B cell (primary cell): Measurements from ENCODE around the gene ZFYVE27. TPM values are rescaled to one million over a fixed set of nuclear protein-coding genes. Genes with fewer than 3 reads are reported as not detected.

Experiments used
- ATAC-seq: fragments of 200-7000 bp; cut with Tn5 transposase; one replicate; pipeline ENCODE4 v1.10.0; 2021; ENCODE audit warnings: low read depth, mild to moderate bottlenecking, moderate number of reproducible peaks, moderate library complexity
- CTCF ChIA-PET: fragments of 350-600 bp; sonication (Branson Sonifier 250); formaldehyde crosslinking; loops from one replicate; lab custom pipeline; 2021; ENCODE audit warnings: antibody characterized with exemption, inconsistent platforms; lab: Charles Lee
- POLR2A ChIA-PET: fragments of 350-600 bp; sonication (Branson Sonifier 250); formaldehyde crosslinking; loops from one replicate; lab custom pipeline; 2021; ENCODE audit warnings: antibody characterized with exemption; lab: Charles Lee
- DNase-seq: peaks from one replicate; pipeline ENCODE4 v3.0.0; 2013
- H2AFZ ChIP-seq: 2 replicates; pipeline ENCODE4 v1.6.1; 2012; ENCODE audit warnings: mild to moderate bottlenecking, low read depth, low read length; ENCODE audit not compliant: insufficient read depth, poor library complexity, severe bottlenecking
- H3K27ac ChIP-seq, 2 donors: 1 replicate in 1 of 2; 2 replicates in 1 of 2; pipeline ENCODE4 v1.5.1; 2012 to 2013; ENCODE audit warnings: low read length in 2 of 2, mild to moderate bottlenecking in 2 of 2, moderate library complexity in 1 of 2
- H3K27me3 ChIP-seq, 4 experiments: fragments of 200-600 bp in 1 of 4; sonication (generic) in 1 of 4; replicated peaks in 1 of 4; 1 replicate in 2 of 4; 2 replicates in 2 of 4; pipeline versions ENCODE4 v1.6.1 to v1.7.0; 2013 to 2016; ENCODE audit warnings: low read length in 3 of 4, mild to moderate bottlenecking in 2 of 4, mixed read lengths in 1 of 4, moderate library complexity in 1 of 4; ENCODE audit not compliant: insufficient read depth in 4 of 4, control insufficient read depth in 3 of 4; ENCODE audit errors: control extremely low read depth in 1 of 4
- H3K36me3 ChIP-seq, 2 experiments: replicated peaks in 1 of 2; 1 replicate in 1 of 2; 2 replicates in 1 of 2; pipeline versions ENCODE4 v1.6.1 to v1.7.1; 2013; ENCODE audit warnings: low read length in 1 of 2; ENCODE audit not compliant: insufficient read depth in 2 of 2, control insufficient read depth in 1 of 2; ENCODE audit errors: control extremely low read depth in 1 of 2, extremely low read depth in 1 of 2
- H3K4me1 ChIP-seq, 2 donors: fragments of 200-600 bp in 1 of 2; sonication (generic) in 1 of 2; 1 replicate in 1 of 2; 2 replicates in 1 of 2; pipeline versions ENCODE4 v1.5.1 to v1.6.1; 2013 to 2017; ENCODE audit warnings: low read length in 2 of 2; ENCODE audit not compliant: control insufficient read depth in 2 of 2, insufficient read depth in 2 of 2
- H3K4me2 ChIP-seq: replicated peaks from 2 replicates; pipeline ENCODE3; 2012; ENCODE audit warnings: mild to moderate bottlenecking, low read depth, low read length; ENCODE audit not compliant: poor library complexity, severe bottlenecking
- H3K4me3 ChIP-seq, 5 experiments: fragments of 200-600 bp in 1 of 5; sonication (generic) in 1 of 5; 1 replicate in 3 of 5; 2 replicates in 2 of 5; pipeline versions ENCODE4 v1.5.1 to v1.7.0; 2011 to 2016; ENCODE audit warnings: low read length in 4 of 5, mild to moderate bottlenecking in 4 of 5, low read depth in 2 of 5, control low read depth in 1 of 5, moderate library complexity in 1 of 5; ENCODE audit not compliant: insufficient read depth in 1 of 5; ENCODE audit errors: control extremely low read depth in 1 of 5, extremely low read depth in 1 of 5
- H3K79me2 ChIP-seq: fragments of 200-600 bp; sonication (generic); one replicate; pipeline ENCODE4 v1.6.0; 2016; ENCODE audit warnings: low read length; ENCODE audit not compliant: control insufficient read depth, insufficient read depth
- H3K9ac ChIP-seq: fragments of 200-600 bp; sonication (generic); 2 replicates; pipeline ENCODE4 v1.6.1; 2017; ENCODE audit warnings: mild to moderate bottlenecking, low read length, moderate library complexity
- H3K9me3 ChIP-seq, 3 donors: one replicate each; pipeline versions ENCODE4 v1.6.1 to v1.7.1; 2013; ENCODE audit warnings: low read length in 2 of 3; ENCODE audit not compliant: control insufficient read depth in 2 of 3, insufficient read depth in 1 of 3; ENCODE audit errors: control extremely low read depth in 1 of 3
- H4K20me1 ChIP-seq: 2 replicates; pipeline ENCODE4 v1.6.0; 2012; ENCODE audit warnings: mild to moderate bottlenecking, low read length; ENCODE audit not compliant: insufficient read depth, control insufficient read depth, poor library complexity, severe bottlenecking
- H3K27ac Mint-ChIP-seq: one replicate; pipeline ENCODE4 v1.8.0; 2021; ENCODE audit warnings: mixed read lengths
- H3K27me3 Mint-ChIP-seq: one replicate; pipeline ENCODE4 v1.8.0; 2021; ENCODE audit warnings: mixed read lengths
- H3K4me1 Mint-ChIP-seq: one replicate; pipeline ENCODE4 v1.8.0; 2021; ENCODE audit warnings: mixed read lengths
- H3K4me3 Mint-ChIP-seq: one replicate; pipeline ENCODE4 v1.8.0; 2021; ENCODE audit warnings: mixed read lengths
- H3K9me3 Mint-ChIP-seq: one replicate; pipeline ENCODE4 v1.8.0; 2022; ENCODE audit warnings: mixed read lengths; ENCODE audit not compliant: insufficient read depth
- CTCF ChIP-seq: fragments of 200-600 bp; IDR thresholded peaks from one replicate; pipeline ENCODE4 v1.8.0; 2022; ENCODE audit warnings: antibody characterized with exemption, mild to moderate bottlenecking
- EZH2 ChIP-seq: IDR thresholded peaks from 2 replicates; pipeline ENCODE4 v1.6.1; 2012; ENCODE audit warnings: borderline replicate concordance, low read depth, mild to moderate bottlenecking, moderate library complexity, low read length; ENCODE audit not compliant: insufficient read depth, poor library complexity, severe bottlenecking
- WGBS: methylation state at CpG from one replicate; pipeline ENCODE4 v1.1.5; 2013; ENCODE audit warnings: missing lambda C conversion rate; ENCODE audit not compliant: insufficient coverage; 5-methylcytosine and 5-hydroxymethylcytosine counted together
- intact Hi-C: fragments of 100-400 bp; cut with micrococcal nuclease; formaldehyde crosslinking; loops from one replicate; pipeline ENCODE4 v1.10.0; 2022
- polyA minus RNA-seq: library from RNA; depleted of rRNA, polyadenylated mRNA; stranded (reverse); fragments of >200 nt; gene quantifications from 2 replicates; pipeline ENCODE4 v1.2.3, GENCODE V29; 2012
- polyA plus RNA-seq: library from polyadenylated mRNA; depleted of rRNA; stranded (reverse); fragments of >200 nt; gene quantifications from 2 replicates; pipeline ENCODE4 v1.2.3, GENCODE V29; 2012
- total RNA-seq, 2 donors: library from RNA; stranded (reverse); fragments of 120-200 nt in 1 of 2; gene quantifications; 1 replicate in 1 of 2; 2 replicates in 1 of 2; pipeline versions ENCODE4 v1.2.3 to v1.2.4, GENCODE V29; 2013 to 2022

Gene ZFYVE27
- total RNA-seq: 79.0 and 79.7 TPM in 2 replicates
- total RNA-seq (2013): 37.0 TPM
- polyA plus RNA-seq: 50.4 and 55.2 TPM in 2 replicates
- polyA minus RNA-seq: 50.2 and 85.2 TPM in 2 replicates

- Histone ChIP-seq H3K4me1 (peaks cover 25 to 39% of the 10 kb centered on the region in 2 donors), H3K27me3 (no peaks in the 10 kb centered on the region), H3K36me3 (peaks cover 0 to 20% of the 10 kb centered on the region in 2 experiments), H3K27ac (peak within 1 kb of the TSS; percentile 92 to 97), H3K4me2 (peak within 1 kb of the TSS; percentile 84), H3K9ac (peak within 1 kb of the TSS; percentile 97), H2AFZ (peak within 1 kb of the TSS; percentile 89), H3K4me3 (peak within 1 kb of the TSS; percentile 46 to 97 (median 77)), H3K9me3 (no peaks in the 10 kb centered on the region), H4K20me1 (peaks cover 14% of the 10 kb centered on the region), H3K79me2 (peaks cover 45% of the 10 kb centered on the region)
- peak within 1 kb of the TSS; percentile 100 for H3K4me3 Mint-ChIP-seq
- DNase-seq: peak; percentile 98
- peaks cover 55% of the 10 kb centered on the region for H3K4me1 Mint-ChIP-seq
- ChIA-PET POLR2A (interaction anchor here (2.2 kb wide), 2 partner anchors 50 to 97 kb away, joined by 7 to 17 read pairs; partner anchors contain the start of genes AVPI1 and PI4K2A), CTCF (interaction anchor here (0.5 to 11.1 kb wide), 11 partner anchors 10 to 1699 kb away, joined by 3 to 267 read pairs (median 9); partner anchors contain the start of genes AVPI1 and MARVELD1)
- H3K27ac Mint-ChIP-seq: peak within 1 kb of the TSS; percentile 100
- no peaks in the 10 kb centered on the region for H3K9me3 Mint-ChIP-seq
- TF ChIP-seq CTCF (no peak), EZH2 (no peak)
- WGBS: under 1% methylated on average over 71 of the region's 72 CpGs
- H3K27me3 Mint-ChIP-seq: no peaks in the 10 kb centered on the region
- intact Hi-C loops: loop anchor here (1.0 to 5.0 kb wide), 5 partner anchors 50 to 1885 kb away; partner anchors contain the start of genes AVPI1, MMS19, MORN4 and PI4K2A
- peak; percentile 92 for ATAC-seq
Measured at GRCh38 chr10:97736902-97737769, at the start of gene ZFYVE27. TSS of gene ZFYVE27 (plus strand) at chr10:97737128. CDS start at chr10:97738478, 1,350 bp downstream.
